ENCODE data around the gene JAK2.
"Not testable (repeated sequence)": the region's sequence is repeated elsewhere in the genome, so short reads cannot be mapped to it uniquely, and the experiment has no call there.

JAK2 gene

GRCh38 chr9:4984621-4985385 is at the start of gene JAK2:
JAK2 (plus strand) TSS chr9:4985272; CDS start chr9:5021988, 36,716 bp downstream.
- DNase-seq: peak; percentile 49

GRCh38 chr9:4936277-4936676 is 48.8 kb upstream of the JAK2 start:
- no peak for DNase-seq

- no peak for DNase-seq
Measured at GRCh38 chr9:4936823-4937222, 48.2 kb upstream of the JAK2 start.

GRCh38 chr9:4937446-4937845 is 47.6 kb upstream of the JAK2 start:
- DNase-seq: no peak

- no peak for DNase-seq
Measured at GRCh38 chr9:4938496-4938895, 46.6 kb upstream of the JAK2 start.

GRCh38 chr9:4939118-4939561 is 45.9 kb upstream of the JAK2 start:
- no peak for DNase-seq

GRCh38 chr9:4942042-4942691 is 42.9 kb upstream of the JAK2 start:
- not testable (repeated sequence) for DNase-seq

GRCh38 chr9:4943346-4943745 is 41.7 kb upstream of the JAK2 start:
- no peak for DNase-seq

- DNase-seq: not testable (repeated sequence)
Measured at GRCh38 chr9:4944431-4945211, 40.5 kb upstream of the JAK2 start.

GRCh38 chr9:4946937-4947336 is 38.1 kb upstream of the JAK2 start:
- no peak for DNase-seq

- DNase-seq: no peak
Measured at GRCh38 chr9:4955836-4956235, 29.2 kb upstream of the JAK2 start.

- no peak for DNase-seq
Measured at GRCh38 chr9:4959031-4959430, 26.0 kb upstream of the JAK2 start.

GRCh38 chr9:4962085-4962484 is 23.0 kb upstream of the JAK2 start:
- no peak for DNase-seq

GRCh38 chr9:4964540-4964939 is 20.5 kb upstream of the JAK2 start:
- no peak for DNase-seq

GRCh38 chr9:4965174-4965821 is 19.8 kb upstream of the JAK2 start:
- no peak for DNase-seq

- DNase-seq: no peak
Measured at GRCh38 chr9:4967523-4967922, 17.5 kb upstream of the JAK2 start.

- DNase-seq: no peak
Measured at GRCh38 chr9:4969130-4969529, 15.9 kb upstream of the JAK2 start.

GRCh38 chr9:4970970-4971641 is 14.0 kb upstream of the JAK2 start:
- DNase-seq: no peak

GRCh38 chr9:4973246-4973645 is 11.8 kb upstream of the JAK2 start:
- no peak for DNase-seq

GRCh38 chr9:4973902-4974301 is 11.2 kb upstream of the JAK2 start:
- DNase-seq: no peak

- DNase-seq: no peak
Measured at GRCh38 chr9:4979239-4979638, 5.8 kb upstream of the JAK2 start.

- no peak for DNase-seq
Measured at GRCh38 chr9:4980086-4980727, 4.9 kb upstream of the JAK2 start.

All from NCI-H2029 (cell line).